Panc1 (cell line): Measurements from ENCODE around the gene PIK3AP1. TPM values are rescaled to one million over a fixed set of nuclear protein-coding genes. Genes with fewer than 3 reads are reported as not detected.

Source experiments
- ATAC-seq: fragments of 200-7000 bp; cut with Tn5 transposase; 2 replicates; pipeline ENCODE4 v1.9.1; 2020; ENCODE audit warnings: mild to moderate bottlenecking, moderate library complexity
- BruUV-seq: library from RNA; stranded (reverse); fragments of 400-500 nt; replicated peaks from 2 replicates; lab custom pipeline; 2021; lab: Mats Ljungman, UMichigan
- CTCF ChIA-PET: fragments of 300-600 bp; sonication (Branson Sonifier 250); formaldehyde crosslinking; loops from one replicate; lab custom pipeline; 2022; ENCODE audit warnings: antibody characterized with exemption; lab: Charles Lee
- POLR2A ChIA-PET: fragments of 300-600 bp; sonication (Branson Sonifier 250); formaldehyde crosslinking; loops from one replicate; lab custom pipeline; 2022; ENCODE audit warnings: antibody characterized with exemption; lab: Charles Lee
- DNase-seq: peaks from one replicate; pipeline ENCODE4 v3.0.0-alpha.2; 2010; ENCODE audit warnings: low read depth, low spot score
- H3K27ac ChIP-seq: 2 replicates; pipeline ENCODE4 v1.5.1; 2011; ENCODE audit warnings: mild to moderate bottlenecking, low read length, inconsistent platforms
- H3K27me3 ChIP-seq: fragments of 200-500 bp; sonication (Bioruptor generic); 2 replicates; pipeline ENCODE4 v1.6.0; 2014; ENCODE audit warnings: low read length, inconsistent platforms; ENCODE audit not compliant: control insufficient read depth, insufficient read depth
- H3K36me3 ChIP-seq: fragments of 200-500 bp; sonication (Bioruptor generic); 2 replicates; pipeline ENCODE4 v1.5.1; 2014; ENCODE audit warnings: inconsistent platforms, mild to moderate bottlenecking, low read length, moderate library complexity; ENCODE audit not compliant: control insufficient read depth, insufficient read depth
- H3K4me1 ChIP-seq: 2 replicates; pipeline ENCODE4 v1.5.1; 2011; ENCODE audit warnings: inconsistent platforms, mild to moderate bottlenecking, low read length, moderate library complexity; ENCODE audit not compliant: control insufficient read depth, insufficient read depth
- H3K4me3 ChIP-seq, 2 experiments: 2 replicates each; pipeline ENCODE4 v1.5.1; 2011 to 2012; ENCODE audit warnings: low read depth in 2 of 2, low read length in 2 of 2, mild to moderate bottlenecking in 2 of 2, inconsistent platforms in 1 of 2, moderate library complexity in 1 of 2
- H3K9me3 ChIP-seq: fragments of 200-500 bp; sonication (Bioruptor generic); 2 replicates; pipeline ENCODE4 v1.5.1; 2014; ENCODE audit warnings: low read depth, mild to moderate bottlenecking, inconsistent platforms, low read length, moderate library complexity; ENCODE audit not compliant: control insufficient read depth, insufficient read depth
- POLR2AphosphoS5 ChIP-seq: IDR thresholded peaks from 2 replicates; pipeline ENCODE4 v1.6.1; 2012; ENCODE audit warnings: mild to moderate bottlenecking, low read depth, low read length, moderate library complexity
- SIN3A ChIP-seq: IDR thresholded peaks from 2 replicates; pipeline ENCODE4 v1.6.1; 2012; ENCODE audit warnings: low read depth, mild to moderate bottlenecking, low read length, moderate library complexity, borderline replicate concordance; ENCODE audit not compliant: insufficient read depth
- TCF7L2 ChIP-seq: IDR thresholded peaks from 2 replicates; pipeline ENCODE4 v1.6.1; 2011; ENCODE audit warnings: mild to moderate bottlenecking, low read depth, low read length, inconsistent platforms
- in situ Hi-C: cut with HindIII; loops from 2 replicates; pipeline ENCODE4 v1.10.0; 2016; ENCODE audit warnings: low sequenced_read_pairs, low pct_unique_long_range_greater_than_20kb
- intact Hi-C: fragments of 100-400 bp; cut with micrococcal nuclease; formaldehyde crosslinking; loops from one replicate; pipeline ENCODE4 v1.10.0; 2022; ENCODE audit not compliant: unreplicated experiment
- total RNA-seq: library from RNA; stranded (reverse); gene quantifications from one replicate; pipeline ENCODE4 v1.2.1, GENCODE V29; 2021; ENCODE audit not compliant: unreplicated experiment
- TF ChIP-seq, protein P1 (sequence below), 2 experiments: IDR thresholded peaks; 2 replicates each; pipeline ENCODE4 v1.6.1; 2011 to 2012; ENCODE audit warnings: low read depth in 2 of 2, control low read depth in 1 of 2, low read length in 1 of 2, mild to moderate bottlenecking in 1 of 2, moderate library complexity in 1 of 2; ENCODE audit not compliant: insufficient read depth in 1 of 2
- TF ChIP-seq, protein P2 (sequence below): fragments of 450-650 bp; IDR thresholded peaks from 2 replicates; pipeline ENCODE4 v1.5.1; 2017; ENCODE audit warnings: mild to moderate bottlenecking

Gene PIK3AP1
- total RNA-seq, 1 experiment from 2014 or later = 2.6 TPM

DNA sequence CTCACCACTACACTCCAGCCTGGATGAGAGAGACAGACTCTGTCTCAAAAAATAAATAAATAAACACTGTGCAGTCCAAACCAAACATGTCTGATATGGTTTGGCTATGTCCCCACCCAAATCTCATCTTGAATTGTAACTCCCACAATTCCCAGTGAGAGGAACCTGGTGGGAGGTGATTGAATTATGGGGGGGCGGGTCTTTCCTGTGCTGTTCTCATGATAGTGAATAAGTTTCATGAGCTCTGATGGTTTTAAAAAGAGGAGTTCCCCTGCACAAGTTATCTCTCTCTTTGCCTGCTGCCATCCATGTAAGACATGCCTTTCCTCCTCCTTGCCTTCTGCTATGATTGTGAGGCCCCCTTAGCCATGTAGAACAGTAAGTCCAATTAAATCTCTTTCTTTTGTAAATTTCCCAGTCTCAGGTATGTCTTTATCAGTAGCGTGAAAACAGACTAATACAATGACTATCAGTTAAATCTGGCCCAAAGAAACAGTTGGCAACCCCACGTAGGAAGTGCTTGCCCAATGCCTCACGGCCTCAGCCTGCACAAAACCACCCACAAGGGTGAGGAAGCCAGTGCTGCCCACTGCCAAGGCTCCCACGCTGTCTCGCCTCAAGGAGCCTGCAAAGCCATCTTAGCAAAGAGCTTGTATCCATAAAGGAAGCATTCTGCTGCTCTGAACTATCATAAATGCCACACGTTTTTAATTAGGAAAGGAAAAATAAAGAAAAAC, 64.7 kb downstream of the PIK3AP1 start:
- no TSS peak for BruUV-seq
- H3K4me1 ChIP-seq = no peaks in the 10 kb centered on the region
- DNase-seq = no peak
- no peak overlapping the region for H3K27ac ChIP-seq
- ChIA-PET CTCF (no interaction called here), POLR2A (no interaction called here)
- no peak for ATAC-seq
- peaks cover 3% of the 10 kb centered on the region; the same call in 1 of the 2 replicates for H3K27me3 ChIP-seq
- H3K4me3 ChIP-seq = no peak overlapping the region
- intact Hi-C loops (no loop called here), in situ Hi-C loops (no loop called here)
- no peaks in the 10 kb centered on the region for H3K9me3 ChIP-seq
- TF ChIP-seq SIN3A (no peak), TCF7L2 (no peak), POLR2AphosphoS5 (no peak)
- TF ChIP-seq, protein P1, sequence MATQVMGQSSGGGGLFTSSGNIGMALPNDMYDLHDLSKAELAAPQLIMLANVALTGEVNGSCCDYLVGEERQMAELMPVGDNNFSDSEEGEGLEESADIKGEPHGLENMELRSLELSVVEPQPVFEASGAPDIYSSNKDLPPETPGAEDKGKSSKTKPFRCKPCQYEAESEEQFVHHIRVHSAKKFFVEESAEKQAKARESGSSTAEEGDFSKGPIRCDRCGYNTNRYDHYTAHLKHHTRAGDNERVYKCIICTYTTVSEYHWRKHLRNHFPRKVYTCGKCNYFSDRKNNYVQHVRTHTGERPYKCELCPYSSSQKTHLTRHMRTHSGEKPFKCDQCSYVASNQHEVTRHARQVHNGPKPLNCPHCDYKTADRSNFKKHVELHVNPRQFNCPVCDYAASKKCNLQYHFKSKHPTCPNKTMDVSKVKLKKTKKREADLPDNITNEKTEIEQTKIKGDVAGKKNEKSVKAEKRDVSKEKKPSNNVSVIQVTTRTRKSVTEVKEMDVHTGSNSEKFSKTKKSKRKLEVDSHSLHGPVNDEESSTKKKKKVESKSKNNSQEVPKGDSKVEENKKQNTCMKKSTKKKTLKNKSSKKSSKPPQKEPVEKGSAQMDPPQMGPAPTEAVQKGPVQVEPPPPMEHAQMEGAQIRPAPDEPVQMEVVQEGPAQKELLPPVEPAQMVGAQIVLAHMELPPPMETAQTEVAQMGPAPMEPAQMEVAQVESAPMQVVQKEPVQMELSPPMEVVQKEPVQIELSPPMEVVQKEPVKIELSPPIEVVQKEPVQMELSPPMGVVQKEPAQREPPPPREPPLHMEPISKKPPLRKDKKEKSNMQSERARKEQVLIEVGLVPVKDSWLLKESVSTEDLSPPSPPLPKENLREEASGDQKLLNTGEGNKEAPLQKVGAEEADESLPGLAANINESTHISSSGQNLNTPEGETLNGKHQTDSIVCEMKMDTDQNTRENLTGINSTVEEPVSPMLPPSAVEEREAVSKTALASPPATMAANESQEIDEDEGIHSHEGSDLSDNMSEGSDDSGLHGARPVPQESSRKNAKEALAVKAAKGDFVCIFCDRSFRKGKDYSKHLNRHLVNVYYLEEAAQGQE (IDR thresholded peaks at IDR 0.05; ENCODE audit: insufficient read depth in 1 of 2, low read depth in 2 of 2, low read length in 1 of 2) = no peak
- TF ChIP-seq, protein P2, sequence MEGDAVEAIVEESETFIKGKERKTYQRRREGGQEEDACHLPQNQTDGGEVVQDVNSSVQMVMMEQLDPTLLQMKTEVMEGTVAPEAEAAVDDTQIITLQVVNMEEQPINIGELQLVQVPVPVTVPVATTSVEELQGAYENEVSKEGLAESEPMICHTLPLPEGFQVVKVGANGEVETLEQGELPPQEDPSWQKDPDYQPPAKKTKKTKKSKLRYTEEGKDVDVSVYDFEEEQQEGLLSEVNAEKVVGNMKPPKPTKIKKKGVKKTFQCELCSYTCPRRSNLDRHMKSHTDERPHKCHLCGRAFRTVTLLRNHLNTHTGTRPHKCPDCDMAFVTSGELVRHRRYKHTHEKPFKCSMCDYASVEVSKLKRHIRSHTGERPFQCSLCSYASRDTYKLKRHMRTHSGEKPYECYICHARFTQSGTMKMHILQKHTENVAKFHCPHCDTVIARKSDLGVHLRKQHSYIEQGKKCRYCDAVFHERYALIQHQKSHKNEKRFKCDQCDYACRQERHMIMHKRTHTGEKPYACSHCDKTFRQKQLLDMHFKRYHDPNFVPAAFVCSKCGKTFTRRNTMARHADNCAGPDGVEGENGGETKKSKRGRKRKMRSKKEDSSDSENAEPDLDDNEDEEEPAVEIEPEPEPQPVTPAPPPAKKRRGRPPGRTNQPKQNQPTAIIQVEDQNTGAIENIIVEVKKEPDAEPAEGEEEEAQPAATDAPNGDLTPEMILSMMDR = no peak
- no peaks in the 10 kb centered on the region for H3K36me3 ChIP-seq

DNA sequence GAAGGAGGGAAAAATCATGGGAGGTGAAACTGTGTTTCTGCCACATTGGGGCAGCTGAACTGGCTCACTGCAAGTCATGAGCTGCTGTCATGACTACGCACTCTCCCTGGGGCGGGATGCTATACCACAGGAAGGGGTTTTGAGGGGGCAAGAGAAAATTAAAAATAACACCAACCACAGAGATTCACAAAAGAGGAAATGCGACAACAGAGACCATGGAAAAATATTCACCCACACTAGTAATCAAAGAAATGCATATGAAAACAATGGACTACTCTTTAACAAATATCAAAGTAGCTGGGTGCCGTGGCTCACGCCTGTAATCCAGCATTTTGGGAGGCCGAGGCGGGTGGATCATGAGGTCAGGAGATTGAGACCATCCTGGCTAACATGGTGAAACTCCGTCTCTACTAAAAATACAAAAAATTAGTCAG, 68.3 kb downstream of the PIK3AP1 start:
- TF ChIP-seq, protein P2 = no peak
- TF ChIP-seq, protein P1 (IDR thresholded peaks at IDR 0.05; ENCODE audit: insufficient read depth in 1 of 2, low read depth in 2 of 2, low read length in 1 of 2) = no peak
- TF ChIP-seq SIN3A (no peak), TCF7L2 (no peak), POLR2AphosphoS5 (no peak)
- no peaks in the 10 kb centered on the region for H3K36me3 ChIP-seq
- ChIA-PET CTCF (interaction anchor here (0.5 kb wide), 1 partner anchor 11 kb away, joined by 3 read pairs; no protein-coding TSS in a partner anchor), POLR2A (no interaction called here)
- peaks cover 3% of the 10 kb centered on the region; the same call in 1 of the 2 replicates for H3K27me3 ChIP-seq
- ATAC-seq (no peak), DNase-seq (no peak)
- no peak overlapping the region for H3K4me3 ChIP-seq
- no TSS peak for BruUV-seq
- no peaks in the 10 kb centered on the region for H3K4me1 ChIP-seq
- H3K27ac ChIP-seq = no peak overlapping the region
- in situ Hi-C loops = no loop called here
- intact Hi-C loops = no loop called here
- H3K9me3 ChIP-seq = no peaks in the 10 kb centered on the region
